ENCODE data around the gene TANGO2.
"Not testable (repeated sequence)": the region's sequence is repeated elsewhere in the genome, so short reads cannot be mapped to it uniquely, and the experiment has no call there.

TANGO2 gene

GRCh38 chr22:20055144-20055543 is 34.2 kb downstream of the TANGO2 start:
- no peak overlapping the region for H3K27ac ChIP-seq
- H3K4me3 ChIP-seq = no peak overlapping the region

GRCh38 chr22:20055654-20056053 is 34.7 kb downstream of the TANGO2 start:
- Histone ChIP-seq H3K4me3 (no peak overlapping the region), H3K27ac (no peak overlapping the region)

- Histone ChIP-seq H3K4me3 (no peak overlapping the region), H3K27ac (no peak overlapping the region)
Observed at GRCh38 chr22:20056161-20056560, 35.3 kb downstream of the TANGO2 start.

GRCh38 chr22:20056696-20057386 is 35.9 kb downstream of the TANGO2 start:
- Histone ChIP-seq H3K4me3 (no peak overlapping the region), H3K27ac (no peak overlapping the region)

- Histone ChIP-seq H3K4me3 (no peak overlapping the region), H3K27ac (no peak overlapping the region)
Observed at GRCh38 chr22:20057596-20058268, 36.8 kb downstream of the TANGO2 start.

GRCh38 chr22:20058989-20059770 is 38.3 kb downstream of the TANGO2 start:
- Histone ChIP-seq H3K4me3 (no peak overlapping the region), H3K27ac (no peak overlapping the region)

- Histone ChIP-seq H3K4me3 (no peak overlapping the region), H3K27ac (no peak overlapping the region)
Observed at GRCh38 chr22:20060700-20061480, 40.0 kb downstream of the TANGO2 start.

- no peak overlapping the region for H3K27ac ChIP-seq
Observed at GRCh38 chr22:20061481-20061861, 40.6 kb downstream of the TANGO2 start.

GRCh38 chr22:20062043-20062765 is 41.3 kb downstream of the TANGO2 start:
- H3K27ac ChIP-seq = peak overlapping the region in 1 of 21 experiments; percentile 50
- H3K4me3 ChIP-seq = no peak overlapping the region

More at GRCh38 chr22:20061481-20061861, 40.6 kb downstream of the TANGO2 start:
- H3K4me3 ChIP-seq = no peak overlapping the region

- no peak overlapping the region for H3K4me3 ChIP-seq
- H3K27ac ChIP-seq = peak overlapping the region in 1 of 21 experiments; percentile 50
Observed at GRCh38 chr22:20062766-20063083, 41.8 kb downstream of the TANGO2 start.

GRCh38 chr22:20063271-20064139 is 42.6 kb downstream of the TANGO2 start:
- no peak overlapping the region for H3K27ac ChIP-seq

GRCh38 chr22:20064140-20064480 is 43.2 kb downstream of the TANGO2 start:
- Histone ChIP-seq H3K4me3 (no peak overlapping the region), H3K27ac (no peak overlapping the region)

More at GRCh38 chr22:20063271-20064139, 42.6 kb downstream of the TANGO2 start:
- no peak overlapping the region for H3K4me3 ChIP-seq

GRCh38 chr22:20064545-20065262 is 43.8 kb downstream of the TANGO2 start:
- Histone ChIP-seq H3K4me3 (no peak overlapping the region), H3K27ac (no peak overlapping the region)

- peak overlapping the region in 1 of 21 experiments; percentile 6 for H3K27ac ChIP-seq
- no peak overlapping the region for H3K4me3 ChIP-seq
Observed at GRCh38 chr22:20065896-20066616, 45.1 kb downstream of the TANGO2 start.

- Histone ChIP-seq H3K27ac (no peak overlapping the region), H3K4me3 (no peak overlapping the region)
Observed at GRCh38 chr22:20066617-20067383, 45.9 kb downstream of the TANGO2 start.

GRCh38 chr22:20067384-20067682 is 46.4 kb downstream of the TANGO2 start:
- not testable (repeated sequence) for H3K4me3 ChIP-seq, H3K27ac ChIP-seq

- no peak overlapping the region for H3K4me3 ChIP-seq
- H3K27ac ChIP-seq = no peak overlapping the region
Observed at GRCh38 chr22:20068640-20069039, 47.7 kb downstream of the TANGO2 start.

Data from skin epidermis (tissue), 12 donors.